HG03060 (cell line): ENCODE results near the gene ZNF324B.
"Not testable (repeated sequence)": the region's sequence is repeated elsewhere in the genome, so short reads cannot be mapped to it uniquely, and the experiment has no call there.

Source experiments
- ATAC-seq: cut with Tn5 transposase; IDR thresholded peaks from one replicate; pipeline ENCODE4 v1.9.1; 2021; ENCODE audit warnings: low read depth, moderate number of reproducible peaks; ENCODE audit not compliant: unreplicated experiment

ZNF324B gene

GRCh38 chr19:58450856-58451357 is 515 bp upstream of the ZNF324B start:
- no peak for ATAC-seq

GRCh38 chr19:58453743-58454142 is 2.3 kb downstream of the ZNF324B start:
- no peak for ATAC-seq

- ATAC-seq: no peak
These were observed 3.9 kb downstream of the ZNF324B start for GRCh38 chr19:58455306-58455705.

DNA sequence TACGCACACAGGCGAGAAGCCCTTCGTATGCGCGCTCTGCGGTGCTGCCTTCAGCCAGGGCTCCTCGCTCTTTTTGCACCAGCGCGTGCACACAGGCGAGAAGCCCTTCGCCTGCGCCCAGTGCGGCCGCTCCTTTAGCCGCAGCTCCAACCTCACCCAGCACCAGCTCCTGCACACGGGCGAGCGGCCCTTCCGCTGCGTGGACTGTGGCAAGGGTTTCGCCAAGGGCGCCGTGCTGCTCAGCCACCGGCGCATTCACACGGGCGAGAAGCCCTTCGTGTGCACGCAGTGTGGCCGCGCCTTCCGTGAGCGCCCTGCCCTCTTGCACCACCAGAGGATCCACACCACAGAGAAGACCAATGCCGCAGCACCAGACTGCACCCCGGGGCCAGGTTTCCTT is 4.7 kb downstream of the ZNF324B start:
- no peak for ATAC-seq

DNA sequence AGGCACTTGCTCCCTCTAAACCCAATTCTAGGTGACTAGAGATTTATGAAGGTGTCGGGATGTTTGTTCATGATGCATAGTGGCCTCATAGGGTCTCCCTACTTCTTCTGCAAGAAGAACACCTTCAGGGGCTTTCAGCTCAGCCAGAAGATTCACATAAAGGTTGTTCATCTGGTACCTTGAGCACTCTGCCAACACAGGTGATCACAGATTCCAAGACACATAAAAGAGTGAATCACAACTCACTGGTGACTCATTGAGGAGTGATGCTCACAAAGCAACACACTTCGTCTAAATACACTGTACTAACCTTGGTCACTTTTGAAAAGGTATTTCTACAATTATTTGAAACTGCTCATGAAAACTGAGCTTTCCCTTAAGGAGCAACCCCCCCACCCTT is 8.6 kb downstream of the ZNF324B start:
- no peak for ATAC-seq

- no peak for ATAC-seq
These were observed 14.8 kb downstream of the ZNF324B start for GRCh38 chr19:58466089-58466759.

DNA sequence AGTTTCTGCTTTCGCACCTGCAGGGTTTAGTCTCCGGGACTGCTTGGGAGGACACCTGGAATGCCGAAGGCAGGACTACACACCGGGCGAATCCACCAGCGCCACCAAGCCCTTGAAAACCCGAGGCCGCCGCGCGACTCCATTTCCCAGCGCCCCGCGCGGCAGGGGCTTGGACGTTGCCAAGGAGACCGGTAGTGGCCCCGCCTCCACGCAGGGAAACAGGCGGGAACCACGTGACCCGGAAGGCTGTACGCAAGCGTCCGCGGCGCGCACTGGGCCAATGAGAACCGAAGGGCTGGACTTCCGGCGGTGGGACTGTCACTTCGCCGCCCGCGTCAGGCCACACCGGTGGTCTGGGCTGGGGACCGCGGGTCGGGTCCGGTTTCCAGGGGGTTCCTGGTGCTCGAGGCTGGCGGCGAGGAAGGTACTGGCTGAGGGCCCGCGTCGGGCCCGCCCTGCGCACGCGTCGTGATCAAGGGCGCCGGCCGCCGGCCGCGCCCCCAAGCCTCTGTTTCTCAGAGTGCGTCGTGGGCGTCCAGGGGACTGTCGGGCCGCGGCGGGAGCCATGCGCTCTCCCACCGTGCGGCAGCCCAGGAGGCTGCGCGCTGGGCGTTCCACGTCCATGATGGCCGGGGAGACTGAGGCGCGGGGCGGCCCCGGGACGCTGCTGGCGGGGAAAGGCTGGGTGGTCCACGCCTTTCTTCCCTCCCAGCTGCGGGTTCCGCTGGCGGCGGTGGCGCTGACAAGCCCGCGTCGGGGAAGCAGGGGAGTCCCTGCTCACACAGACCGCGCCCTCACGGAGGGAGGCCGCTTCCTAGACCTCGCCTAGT is 15.6 kb downstream of the ZNF324B start, which contains the start of gene ZNF324:
Gene ZNF324 (plus strand): TSS at position 321 of the 830 bp plus-strand sequence. CDS start 2,106 bp downstream, outside the sequence.
- peak; percentile 77 for ATAC-seq

- no peak for ATAC-seq
These were observed 16.9 kb downstream of the ZNF324B start for GRCh38 chr19:58468216-58468839.

GRCh38 chr19:58469241-58470013 is 18.0 kb downstream of the ZNF324B start:
- ATAC-seq: no peak

- ATAC-seq: not testable (repeated sequence)
These were observed 19.6 kb downstream of the ZNF324B start for GRCh38 chr19:58470837-58471543.

DNA sequence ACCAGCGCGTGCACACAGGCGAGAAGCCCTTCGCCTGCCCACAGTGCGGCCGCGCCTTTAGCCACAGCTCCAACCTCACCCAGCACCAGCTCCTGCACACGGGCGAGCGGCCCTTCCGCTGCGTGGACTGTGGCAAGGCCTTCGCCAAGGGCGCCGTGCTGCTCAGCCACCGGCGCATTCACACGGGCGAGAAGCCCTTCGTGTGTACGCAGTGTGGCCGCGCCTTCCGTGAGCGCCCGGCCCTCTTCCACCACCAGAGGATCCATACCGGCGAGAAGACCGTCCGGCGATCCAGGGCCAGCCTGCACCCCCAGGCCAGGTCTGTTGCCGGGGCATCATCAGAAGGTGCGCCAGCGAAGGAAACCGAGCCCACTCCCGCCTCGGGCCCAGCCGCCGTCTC is 20.3 kb downstream of the ZNF324B start:
- no peak for ATAC-seq

- no peak for ATAC-seq
These were observed 22.4 kb downstream of the ZNF324B start for GRCh38 chr19:58473775-58474174.

- no peak for ATAC-seq
These were observed 23.0 kb downstream of the ZNF324B start for GRCh38 chr19:58474291-58474996.

GRCh38 chr19:58474997-58475713 is 23.7 kb downstream of the ZNF324B start:
- ATAC-seq: no peak

DNA sequence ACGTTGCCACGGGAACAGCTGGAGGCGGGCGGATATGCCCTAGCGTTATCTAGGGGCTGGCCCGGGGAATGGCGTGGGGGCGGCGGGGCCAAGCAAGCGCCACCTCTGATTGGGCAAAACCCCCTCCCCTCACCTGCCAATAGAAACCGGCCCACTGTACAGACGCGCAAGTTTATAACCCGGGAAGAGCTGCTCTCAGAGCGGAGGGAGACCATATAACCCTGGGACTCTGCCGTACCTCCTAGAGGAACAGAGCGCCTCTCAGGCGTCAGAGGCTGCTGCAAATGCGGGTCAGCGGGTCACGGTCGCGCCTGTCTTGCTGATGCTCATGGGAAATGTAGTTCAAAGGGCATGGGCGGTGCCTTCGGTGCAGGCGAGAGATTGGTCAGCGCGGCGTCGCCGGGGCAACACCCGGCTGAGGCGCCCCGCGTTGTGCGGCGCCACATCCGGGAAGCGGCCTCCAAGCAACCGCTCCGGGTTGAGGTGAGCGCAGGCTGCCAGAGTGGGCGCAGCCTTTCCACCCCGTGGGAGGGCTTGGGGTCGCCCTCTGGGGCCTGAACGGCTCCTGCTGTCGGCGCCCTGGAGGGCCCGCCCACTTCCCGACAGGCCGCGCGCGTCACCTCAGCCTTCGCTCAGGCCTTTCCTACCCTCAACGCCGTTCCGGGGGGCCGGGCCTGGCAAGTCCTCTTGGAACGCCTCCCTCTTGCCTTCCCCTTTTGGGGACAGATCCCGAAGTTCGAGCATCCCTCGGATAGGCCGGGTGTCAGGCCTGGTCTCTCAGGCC is 24.5 kb downstream of the ZNF324B start, which contains the start of gene ZNF446:
Gene ZNF446 (plus strand): TSS at position 639 of the 784 bp plus-strand sequence. CDS start 867 bp downstream, outside the sequence.
- peak; percentile 58 for ATAC-seq

GRCh38 chr19:58476498-58477015 is 25.1 kb downstream of the ZNF324B start:
- no peak for ATAC-seq

GRCh38 chr19:58477130-58477529 is 25.7 kb downstream of the ZNF324B start:
- ATAC-seq: no peak
